Measurements from ENCODE around the gene RNF222. TPM values are rescaled to one million over a fixed set of nuclear protein-coding genes. Genes with fewer than 3 reads are reported as not detected.

RNF222 gene
- total and polyA plus RNA-seq, 2 of the 8 experiments (the other 6 are each of a cell fraction or from before 2014, with no cell fraction given) = not detected

- no peak for TF ChIP-seq CHD7 (IDR thresholded peaks at IDR 0.05; ENCODE audit: insufficient replicate concordance, low read length)
- peak; percentile 67 for TF ChIP-seq CREB1 (IDR thresholded peaks at IDR 0.05)
- 0 out of 2 replicates have a peak, but pooled peaks have one; percentile 12 for TF ChIP-seq E2F6 (IDR thresholded peaks at IDR 0.05)
- TF ChIP-seq ATF2 (IDR thresholded peaks at IDR 0.05; ENCODE audit: low read length) = no peak; the same call in 1 of the 2 replicates
- TF ChIP-seq CHD1 (IDR thresholded peaks at IDR 0.05; ENCODE audit: low read depth, low read length) = peak; percentile 49; the same call in 1 of the 2 replicates
- TF ChIP-seq JUN (IDR thresholded peaks at IDR 0.05; ENCODE audit: low read depth, low read length) = no peak
- TF ChIP-seq GTF2F1 (IDR thresholded peaks at IDR 0.05; ENCODE audit: borderline replicate concordance, low read depth, low read length) = 0 out of 2 replicates have a peak, but pooled peaks have one; percentile 43
These were observed 21.2 kb downstream of the RNF222 start, which contains the start of gene KRABD2 (continued) for GRCh38 chr17:8376271-8377067.

Measured in H1 (cell line).